Pancreas (tissue), 10 donors: ENCODE data around the gene BEGAIN. TPM values are rescaled to one million over a fixed set of nuclear protein-coding genes. Genes with fewer than 3 reads are reported as not detected.

ENCODE experiments used
- ATAC-seq, 4 donors: fragments of 200-7000 bp; cut with Tn5 transposase; one replicate each; pipeline versions ENCODE4 v1.8.0 to v1.9.1; 2020; ENCODE audit warnings: mild to moderate bottlenecking in 4 of 4, moderate library complexity in 4 of 4
- DNase-seq, 6 donors: peaks; one replicate each; pipeline ENCODE4 v3.0.0-alpha.2; 2020
- FAIRE-seq: peaks from 2 replicates; lab custom pipeline; 2012; peaks lifted over from hg19 to GRCh38; lab: Jason Lieb, UNC
- H3K27ac ChIP-seq, 4 donors: fragments of 200-600 bp; sonication (generic); 1 replicate in 3 of 4; 2 replicates in 1 of 4; pipeline versions ENCODE4 v1.5.0 to v1.8.0; 2020
- H3K27me3 ChIP-seq, 4 donors: fragments of 200-600 bp; one replicate each; pipeline ENCODE4 v1.8.0; 2021
- H3K36me3 ChIP-seq, 3 donors: fragments of 200-600 bp; sonication (generic) in 1 of 3; one replicate each; pipeline versions ENCODE4 v1.5.0 to v1.8.0; 2020 to 2021
- H3K4me1 ChIP-seq, 3 donors: fragments of 200-600 bp; one replicate each; pipeline ENCODE4 v1.8.0; 2021
- H3K4me3 ChIP-seq, 4 donors: fragments of 200-600 bp; sonication (generic) in 2 of 4; one replicate each; pipeline versions ENCODE4 v1.5.0 to v1.8.0; 2020 to 2021
- H3K9me3 ChIP-seq, 4 donors: fragments of 200-600 bp; one replicate each; pipeline ENCODE4 v1.8.0; 2021
- WGBS, 2 donors: extraction: QIAGEN DNeasy Blood & Tissue Kit; methylation state at CpG; one replicate each; pipeline ENCODE4 v1.1.7; 2013; 5-methylcytosine and 5-hydroxymethylcytosine counted together
- intact Hi-C, 3 donors: fragments of 100-400 bp; cut with DNase I; formaldehyde crosslinking; loops; one replicate each; pipeline versions ENCODE4 v1.11.1 to v1.14.2; 2022
- polyA plus RNA-seq, 2 donors: library from polyadenylated mRNA; stranded (reverse); fragments of 200-250 nt; gene quantifications; one replicate each; pipeline ENCODE4 v1.2.3, GENCODE V29; 2013
- total RNA-seq, 6 donors: library from RNA; stranded (reverse); fragmentation: NEBNext Ultra II Directional in 4 of 6; extraction: Animal tissue kit (Norgen Biotek cat#: 25700) in 4 of 6; gene quantifications; one replicate each; pipeline versions ENCODE4 v1.2.1 to v1.2.4, GENCODE V29; 2021 to 2023
- TF ChIP-seq, protein P1 (sequence below), 4 donors: fragments of 200-600 bp; sonication (generic) in 3 of 4; IDR thresholded peaks; one replicate each; pipeline versions ENCODE4 v1.5.0 to v1.8.0; 2021; ENCODE audit warnings: antibody characterized with exemption in 4 of 4
- donor health status: healthy with polysubstance abuse.
- donor health status: DM: no; HTN: no; CAD: no; lungs with moderate emphysema.
- donor health status: DM: no; HTN: no; CAD: no.
- donor health status: control.
- donor health status: control.
- donor health status: Bipolar disorder and iron deficiency.
- donor health status: DM: yes; HTN: yes; CAD: no.
- donor health status: DM: no; HTN: no; CAD: no.
- donor health status: DM: no; HTN: no; CAD: no.
- donor health status: DM: yes; HTN: yes; CAD: no.

Gene BEGAIN
- total and polyA plus RNA-seq, 8 donors = 9.1 to 32.2 (median 15.4) TPM

DNA sequence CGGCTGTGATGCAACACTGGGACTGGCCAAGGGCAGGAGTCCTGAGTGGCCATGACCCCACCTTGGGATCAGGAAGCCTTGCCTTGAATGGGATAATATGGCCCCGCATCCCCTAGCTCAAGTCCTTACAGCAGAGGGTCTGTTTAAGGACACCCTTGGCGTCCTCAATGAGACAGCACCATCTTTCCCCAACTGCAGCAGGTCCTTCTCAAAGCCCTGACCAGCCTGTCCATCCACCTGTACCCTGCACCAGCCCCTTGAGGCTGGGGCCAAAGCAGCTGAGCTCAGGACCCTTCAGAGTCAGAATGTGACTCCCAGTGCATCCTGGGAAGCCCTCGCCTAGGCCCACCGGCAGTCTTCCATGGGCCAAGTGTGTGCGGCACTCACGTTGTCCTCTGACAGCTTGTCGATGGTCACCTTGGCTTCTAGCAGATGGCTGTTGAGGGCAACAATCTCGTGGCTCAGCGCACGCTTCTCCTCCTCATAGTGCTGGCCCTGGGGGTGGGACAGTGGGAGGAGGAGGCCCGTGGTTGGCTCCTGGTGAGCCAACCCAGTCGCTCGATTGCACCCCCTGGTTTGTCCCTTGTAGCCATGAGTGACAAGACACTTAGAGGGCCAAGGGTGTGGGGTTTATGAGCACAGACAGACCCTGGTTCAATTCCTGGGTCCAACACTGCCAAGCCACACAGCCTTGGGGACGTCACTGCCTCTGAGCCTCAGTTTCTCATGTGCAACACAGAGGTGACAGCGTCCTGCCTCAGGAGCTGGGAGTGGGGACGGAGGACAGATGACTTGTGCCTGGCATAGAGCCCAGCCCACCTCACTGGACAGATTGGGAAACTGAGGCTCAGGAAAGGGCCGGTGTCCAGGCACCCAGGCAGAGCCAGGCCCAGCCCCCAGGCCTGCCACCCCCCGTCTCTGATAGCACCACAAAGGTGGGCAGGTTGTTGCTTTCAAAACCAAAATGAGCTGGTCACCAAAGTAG, 43.5 kb downstream of the BEGAIN start:
- H3K36me3 ChIP-seq = no peaks in the 10 kb centered on the region
- H3K4me3 ChIP-seq = no peak overlapping the region
- ATAC-seq (no peak), FAIRE-seq (no peak), DNase-seq (peak in 3 of 6 donors; percentile 44 to 62 (median 52))
- TF ChIP-seq, protein P1, sequence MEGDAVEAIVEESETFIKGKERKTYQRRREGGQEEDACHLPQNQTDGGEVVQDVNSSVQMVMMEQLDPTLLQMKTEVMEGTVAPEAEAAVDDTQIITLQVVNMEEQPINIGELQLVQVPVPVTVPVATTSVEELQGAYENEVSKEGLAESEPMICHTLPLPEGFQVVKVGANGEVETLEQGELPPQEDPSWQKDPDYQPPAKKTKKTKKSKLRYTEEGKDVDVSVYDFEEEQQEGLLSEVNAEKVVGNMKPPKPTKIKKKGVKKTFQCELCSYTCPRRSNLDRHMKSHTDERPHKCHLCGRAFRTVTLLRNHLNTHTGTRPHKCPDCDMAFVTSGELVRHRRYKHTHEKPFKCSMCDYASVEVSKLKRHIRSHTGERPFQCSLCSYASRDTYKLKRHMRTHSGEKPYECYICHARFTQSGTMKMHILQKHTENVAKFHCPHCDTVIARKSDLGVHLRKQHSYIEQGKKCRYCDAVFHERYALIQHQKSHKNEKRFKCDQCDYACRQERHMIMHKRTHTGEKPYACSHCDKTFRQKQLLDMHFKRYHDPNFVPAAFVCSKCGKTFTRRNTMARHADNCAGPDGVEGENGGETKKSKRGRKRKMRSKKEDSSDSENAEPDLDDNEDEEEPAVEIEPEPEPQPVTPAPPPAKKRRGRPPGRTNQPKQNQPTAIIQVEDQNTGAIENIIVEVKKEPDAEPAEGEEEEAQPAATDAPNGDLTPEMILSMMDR (IDR thresholded peaks at IDR 0.05) = no peak
- H3K9me3 ChIP-seq = no peaks in the 10 kb centered on the region
- no peak overlapping the region for H3K27ac ChIP-seq
- peaks cover 27 to 37% (median 32%) of the 10 kb centered on the region in 3 donors for H3K4me1 ChIP-seq
- no peaks in the 10 kb centered on the region for H3K27me3 ChIP-seq
- intact Hi-C loops = no loop called here
- 85 to 93% methylated on average over 19 of the region's 19 CpGs for WGBS, 2 donors

DNA sequence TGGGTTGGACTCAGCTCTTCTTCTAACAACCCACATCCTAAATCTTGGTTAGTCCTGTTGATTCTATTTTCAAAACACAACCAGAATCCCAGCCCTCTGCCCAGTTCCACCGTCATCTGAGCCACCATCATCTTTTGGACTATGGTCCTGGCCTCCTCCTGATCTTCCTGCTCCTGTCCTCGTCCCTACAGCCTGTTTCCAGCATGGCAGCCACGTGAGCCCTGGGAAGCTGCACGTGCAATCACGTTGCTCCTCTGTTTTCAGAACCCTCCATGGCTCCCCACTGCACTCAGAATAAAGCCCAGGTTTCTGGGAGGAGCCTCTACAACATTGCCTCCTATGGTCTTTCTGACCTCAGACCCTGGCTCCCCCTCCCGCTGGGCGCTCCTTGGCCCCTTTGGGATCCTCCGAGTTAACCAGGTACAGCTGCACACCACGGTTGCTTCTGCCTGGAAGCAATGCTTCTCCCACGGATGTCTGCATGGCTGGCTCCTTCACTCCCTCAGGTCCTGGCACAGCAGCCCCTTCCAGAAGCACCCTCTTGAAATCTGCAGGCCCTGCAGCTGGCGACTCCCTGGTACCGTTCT, 44.5 kb downstream of the BEGAIN start:
- intact Hi-C loops = no loop called here

DNA sequence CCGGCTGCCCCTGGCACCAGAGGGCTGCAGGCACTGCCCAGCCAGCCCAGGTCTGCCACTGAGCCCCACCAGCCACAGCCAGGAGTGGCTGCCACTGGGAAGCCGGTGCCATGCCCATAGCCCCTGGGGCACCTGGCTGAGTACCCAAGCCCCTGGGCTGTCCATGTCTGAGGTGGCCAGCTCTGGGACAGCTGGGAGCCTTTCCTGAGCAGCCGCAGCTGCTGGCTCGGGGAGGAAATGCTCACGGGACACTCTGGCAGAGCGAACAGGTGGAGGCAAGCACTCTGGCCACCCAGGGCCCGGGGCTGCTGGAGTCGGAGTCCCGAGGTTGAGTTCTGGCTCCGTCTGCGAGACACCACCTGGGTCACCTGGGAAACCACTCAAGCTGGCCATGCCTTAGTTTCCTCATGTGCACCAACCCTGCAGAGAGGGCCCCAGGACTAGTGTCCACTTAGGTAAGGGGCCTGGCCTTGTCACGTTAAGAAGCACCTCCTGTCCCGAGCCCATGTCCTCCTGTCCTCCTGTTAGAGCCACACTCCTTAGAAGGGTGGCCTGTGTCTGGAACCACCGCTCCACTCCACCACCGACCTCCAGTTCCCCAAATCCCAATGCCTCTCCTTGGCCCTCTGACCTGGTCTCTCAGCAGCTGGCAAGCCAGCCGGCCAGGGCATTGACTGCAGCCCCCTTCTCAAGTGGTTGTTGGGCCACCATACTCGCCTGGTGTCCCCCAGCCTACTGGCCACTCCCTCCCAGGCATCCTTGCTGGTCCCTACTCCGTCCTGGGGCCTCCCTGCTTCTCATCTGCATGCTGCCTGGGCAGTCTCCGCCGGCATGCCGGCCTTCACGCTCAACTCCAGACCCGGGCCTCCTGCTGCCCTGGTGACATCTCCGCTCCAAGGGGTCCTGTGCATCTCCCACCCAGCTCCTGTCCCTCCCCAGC, 45.3 kb downstream of the BEGAIN start:
- H3K4me3 ChIP-seq = no peak overlapping the region
- no peak for FAIRE-seq
- H3K4me1 ChIP-seq = peaks cover 17 to 23% (median 22%) of the 10 kb centered on the region in 3 donors
- intact Hi-C loops = no loop called here
- H3K27me3 ChIP-seq = no peaks in the 10 kb centered on the region
- DNase-seq = peak; percentile 63 to 90 (median 76)
- TF ChIP-seq, protein P1 (IDR thresholded peaks at IDR 0.05) = no peak
- ATAC-seq = peak; percentile 57 to 68 (median 66)
- no peaks in the 10 kb centered on the region for H3K9me3 ChIP-seq
- 60 to 68% methylated on average over 24 of the region's 24 CpGs for WGBS, 2 donors
- H3K36me3 ChIP-seq = no peaks in the 10 kb centered on the region
- peak overlapping the region; percentile 68 to 79 (median 72) for H3K27ac ChIP-seq

More for the DNA sequence above, 44.5 kb downstream of the BEGAIN start:
- ATAC-seq (no peak), FAIRE-seq (no peak), DNase-seq (peak in 3 of 6 donors; percentile 20 to 47 (median 37))
- H3K27ac ChIP-seq = no peak overlapping the region
- no peaks in the 10 kb centered on the region for H3K36me3 ChIP-seq
- 90 to 91% methylated on average over 12 of the region's 12 CpGs for WGBS, 2 donors
- H3K4me3 ChIP-seq = no peak overlapping the region
- TF ChIP-seq, protein P1 (IDR thresholded peaks at IDR 0.05) = no peak
- H3K9me3 ChIP-seq = no peaks in the 10 kb centered on the region
- peaks cover 24 to 30% (median 26%) of the 10 kb centered on the region in 3 donors for H3K4me1 ChIP-seq
- H3K27me3 ChIP-seq = no peaks in the 10 kb centered on the region

- Histone ChIP-seq H3K27ac (peak overlapping the region; percentile 68 to 79 (median 72)), H3K27me3 (no peaks in the 10 kb centered on the region), H3K4me3 (no peak overlapping the region), H3K4me1 (peaks cover 17 to 23% (median 21%) of the 10 kb centered on the region in 3 donors), H3K36me3 (no peaks in the 10 kb centered on the region), H3K9me3 (no peaks in the 10 kb centered on the region)
- ATAC-seq (peak; percentile 73 to 82 (median 80)), DNase-seq (peak; percentile 52 to 87 (median 72)), FAIRE-seq (no peak)
- TF ChIP-seq, protein P1 (IDR thresholded peaks at IDR 0.05) = no peak
- 44 to 58% methylated on average over 18 of the region's 18 CpGs for WGBS, 2 donors
- intact Hi-C loops = no loop called here
These were observed 46.1 kb downstream of the BEGAIN start for GRCh38 chr14:100540926-100541620.
